HG03108 (cell line): Measurements from ENCODE around the gene UGP2.
A peak's percentile ranks its signal among the peaks of the same experiment; 100 is the strongest.

Source experiments
- ATAC-seq: cut with Tn5 transposase; IDR thresholded peaks from one replicate; pipeline ENCODE4 v1.9.1; 2021; ENCODE audit warnings: moderate library complexity; ENCODE audit not compliant: unreplicated experiment

Gene UGP2

DNA sequence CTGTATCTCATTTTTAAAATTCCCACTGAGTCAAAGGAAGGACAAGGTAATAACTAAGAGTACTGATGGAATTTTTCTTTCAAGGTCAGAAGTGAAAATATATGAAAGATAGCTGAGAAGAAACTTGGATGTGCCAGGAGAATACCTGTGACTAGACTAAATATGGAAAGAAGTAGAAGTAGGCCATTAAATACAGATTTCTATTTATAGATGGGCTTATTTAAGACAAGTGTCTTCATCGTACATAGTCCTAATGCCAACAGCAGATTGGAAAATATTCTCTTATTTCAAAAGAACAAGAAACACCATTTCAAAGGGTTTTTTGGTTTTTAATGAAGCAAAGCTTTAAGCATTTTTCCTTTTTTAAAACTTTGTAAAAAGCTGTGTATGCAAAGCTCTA, 22.0 kb downstream of the UGP2 start:
- no peak for ATAC-seq

DNA sequence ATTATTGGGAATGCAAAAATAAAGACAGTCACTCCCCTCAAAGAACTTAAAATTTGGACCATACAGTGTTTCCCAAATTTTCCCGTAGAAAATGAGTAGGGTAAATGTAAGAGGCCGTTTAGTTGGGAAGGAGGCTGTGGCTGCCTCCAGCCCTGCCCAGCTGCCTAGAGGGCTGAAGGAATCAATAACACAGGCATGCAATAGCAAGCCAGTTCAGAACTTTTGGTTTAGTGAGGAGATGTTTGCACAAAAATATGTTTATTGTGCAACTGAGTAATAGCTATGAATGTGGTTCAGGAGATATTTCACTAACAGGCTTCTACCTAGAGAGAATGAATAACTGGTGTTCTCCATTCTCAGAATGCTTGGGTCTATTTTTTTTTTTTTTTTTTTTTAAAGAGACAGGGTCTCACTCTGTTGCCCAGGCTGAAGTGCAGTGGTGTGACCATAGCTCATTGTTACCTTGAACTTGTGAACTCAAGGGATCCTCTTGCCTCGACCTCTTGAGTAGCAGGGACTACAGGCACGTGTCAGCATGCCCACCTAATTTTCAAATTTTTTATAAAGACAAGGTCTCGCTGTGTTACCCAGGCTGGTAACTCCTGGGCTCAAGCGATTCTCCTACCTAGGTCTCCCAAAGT, 23.6 kb downstream of the UGP2 start:
- no peak for ATAC-seq

DNA sequence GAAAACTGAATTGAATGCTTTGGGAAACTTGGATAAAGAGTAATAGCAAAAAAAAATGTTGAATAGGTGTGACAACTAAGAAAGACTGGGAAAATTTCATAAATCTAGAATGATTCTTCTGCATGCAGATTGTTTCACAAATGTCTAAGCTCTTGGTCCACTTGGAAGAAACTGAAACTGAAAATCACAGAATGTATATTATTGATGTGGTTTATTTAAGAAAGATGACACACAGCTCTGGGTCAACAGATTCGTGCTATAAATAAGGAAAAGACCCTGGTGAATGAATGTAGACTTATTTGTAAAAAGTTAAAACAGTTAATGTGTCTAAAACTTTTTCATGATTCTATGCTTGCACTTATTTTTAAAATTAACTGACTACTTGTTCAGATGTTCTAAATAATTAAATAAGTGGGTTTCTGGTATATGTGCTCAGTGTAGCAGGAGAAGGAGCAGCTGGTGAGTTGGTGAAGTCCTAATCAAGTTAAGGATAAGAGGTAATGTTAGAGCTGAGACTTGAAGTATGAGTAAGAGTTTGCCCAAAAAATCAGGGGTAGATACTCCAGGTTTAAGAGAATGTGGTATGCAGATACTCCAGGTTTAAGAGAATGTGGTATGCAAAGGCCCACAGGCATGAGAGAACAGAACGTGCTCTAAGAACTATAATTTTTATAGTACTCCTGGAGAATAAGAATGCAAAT, 24.5 kb downstream of the UGP2 start:
- no peak for ATAC-seq

DNA sequence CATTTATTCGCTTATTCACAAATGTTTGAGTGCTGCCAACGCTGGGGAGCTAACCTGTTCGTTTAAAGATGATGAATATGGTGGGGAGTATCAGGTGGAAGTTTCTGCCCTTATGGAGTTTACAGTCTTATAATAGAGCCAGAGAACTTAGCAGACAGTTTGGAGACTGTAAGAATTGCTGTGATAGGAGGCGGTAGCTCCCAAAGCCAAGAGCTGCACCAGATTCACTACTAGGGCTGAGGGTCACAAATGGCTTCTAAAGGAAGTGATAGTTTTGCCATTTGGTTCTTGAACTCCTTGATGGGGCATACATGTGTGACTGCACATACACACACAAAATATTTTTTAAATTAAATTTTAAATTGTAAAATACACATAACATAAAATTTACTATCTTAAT, 29.0 kb downstream of the UGP2 start:
- ATAC-seq: no peak

DNA sequence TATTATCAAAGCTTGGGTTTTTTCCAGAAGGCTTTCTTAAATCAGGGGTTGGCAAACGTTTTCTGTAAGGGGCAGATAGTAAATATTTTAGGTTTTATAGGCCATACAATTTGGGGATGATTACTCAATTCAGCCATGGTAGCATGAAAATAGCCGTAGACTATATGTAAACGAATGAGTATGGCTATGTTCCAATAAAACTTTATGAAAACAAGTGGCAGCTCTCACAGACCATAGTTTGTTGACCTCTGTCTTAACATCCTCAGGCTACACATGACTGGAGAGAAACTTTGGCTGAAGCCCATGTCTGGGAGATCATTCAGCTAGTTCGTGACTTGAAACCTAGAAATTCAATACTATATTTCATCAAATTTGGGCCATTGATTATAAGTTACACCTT, 30.2 kb downstream of the UGP2 start:
- ATAC-seq: no peak

DNA sequence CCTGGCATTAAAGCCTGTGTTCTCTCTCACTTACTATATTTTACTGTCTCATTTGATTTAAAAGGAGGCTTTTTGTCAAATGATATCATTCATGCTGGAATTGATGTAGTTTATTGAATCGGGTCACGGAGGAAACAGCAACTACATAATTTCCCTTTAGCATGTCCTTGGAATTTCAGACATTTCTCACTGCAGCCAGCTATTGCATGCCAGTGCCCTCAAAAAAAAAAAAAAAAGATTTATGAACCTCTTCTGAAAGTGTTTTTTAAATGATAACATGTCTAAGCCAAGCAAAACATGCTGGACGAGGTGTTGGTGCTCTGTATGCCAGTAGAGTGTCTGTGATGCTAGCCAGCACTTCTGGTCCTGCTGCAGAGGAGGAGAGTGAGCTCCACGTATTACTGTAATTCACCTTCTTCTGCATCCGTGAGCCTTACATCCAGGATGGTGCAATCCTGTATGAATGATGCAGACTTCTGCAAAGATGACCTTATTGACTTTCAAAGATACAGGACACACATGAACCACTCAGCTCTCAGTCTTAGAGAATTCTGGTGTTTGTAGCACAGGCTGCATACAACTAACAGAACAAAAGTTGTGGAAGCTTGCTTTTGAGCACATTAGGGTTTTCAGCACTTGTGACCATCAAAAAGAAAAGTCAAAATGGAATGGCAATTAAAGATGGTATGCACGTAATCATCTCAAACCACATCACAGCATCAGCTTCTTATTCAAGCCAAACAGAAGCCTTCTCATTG, 31.1 kb downstream of the UGP2 start:
- no peak for ATAC-seq

DNA sequence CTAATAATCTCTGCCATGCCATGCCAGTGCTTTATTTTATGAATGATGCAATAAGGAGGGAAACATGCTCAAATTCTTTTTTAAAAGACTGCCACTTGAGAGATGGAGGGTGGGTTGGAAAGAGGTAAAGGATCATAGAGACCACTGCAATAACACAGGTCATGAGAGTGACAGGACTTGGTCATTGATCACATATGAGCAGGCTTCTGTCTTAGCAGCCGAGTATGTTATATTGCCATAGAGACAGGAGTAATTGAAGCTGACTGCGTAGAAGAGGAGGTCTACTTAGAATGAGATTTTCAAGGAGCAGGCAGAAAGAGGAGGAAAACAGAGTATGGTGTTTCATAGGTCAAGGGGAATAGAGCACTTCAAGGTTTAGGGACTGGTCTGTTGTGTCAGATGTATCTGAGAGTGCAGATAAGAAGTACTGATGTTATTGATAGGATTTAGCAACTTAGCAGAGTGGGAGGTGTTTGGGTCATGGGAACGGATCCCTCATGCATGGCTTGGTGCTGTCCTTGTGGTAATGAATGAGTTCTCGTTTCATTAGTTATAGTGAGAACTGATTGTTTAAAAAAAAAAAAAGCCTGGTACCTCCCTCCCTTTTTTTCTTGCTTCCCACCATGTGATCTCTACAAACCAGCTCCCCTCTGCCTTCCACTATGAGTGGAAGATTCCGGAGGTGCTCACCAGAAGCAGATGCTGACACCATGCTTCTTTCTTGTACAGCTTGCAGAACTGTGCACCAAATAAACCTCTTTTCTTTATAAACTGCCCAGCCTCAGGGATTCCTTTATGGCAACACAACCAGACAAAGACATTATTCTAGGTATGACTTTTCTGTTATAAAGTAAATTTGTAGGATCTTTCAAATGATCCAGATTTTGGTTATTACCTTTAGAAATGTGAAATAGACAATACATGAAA, 32.8 kb downstream of the UGP2 start:
- no peak for ATAC-seq

DNA sequence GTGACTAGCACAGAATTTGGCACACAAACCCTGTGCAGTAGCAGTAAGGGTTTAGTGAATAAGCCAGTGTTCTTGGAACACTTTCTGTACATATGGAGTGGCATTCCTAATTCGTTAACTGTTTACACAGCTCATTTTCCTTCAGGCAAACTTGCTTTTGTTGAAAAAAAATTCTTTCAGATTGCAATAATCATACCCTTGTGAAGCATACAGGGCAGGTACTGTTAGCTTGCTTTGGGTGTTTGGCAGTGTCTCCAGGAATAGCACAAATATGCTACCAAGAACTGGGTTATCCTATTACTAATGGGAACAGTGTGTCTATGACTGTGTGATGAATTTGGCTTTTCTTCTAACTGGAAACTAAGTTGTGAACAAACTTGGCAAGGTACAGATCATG, 33.4 kb downstream of the UGP2 start:
- no peak for ATAC-seq

DNA sequence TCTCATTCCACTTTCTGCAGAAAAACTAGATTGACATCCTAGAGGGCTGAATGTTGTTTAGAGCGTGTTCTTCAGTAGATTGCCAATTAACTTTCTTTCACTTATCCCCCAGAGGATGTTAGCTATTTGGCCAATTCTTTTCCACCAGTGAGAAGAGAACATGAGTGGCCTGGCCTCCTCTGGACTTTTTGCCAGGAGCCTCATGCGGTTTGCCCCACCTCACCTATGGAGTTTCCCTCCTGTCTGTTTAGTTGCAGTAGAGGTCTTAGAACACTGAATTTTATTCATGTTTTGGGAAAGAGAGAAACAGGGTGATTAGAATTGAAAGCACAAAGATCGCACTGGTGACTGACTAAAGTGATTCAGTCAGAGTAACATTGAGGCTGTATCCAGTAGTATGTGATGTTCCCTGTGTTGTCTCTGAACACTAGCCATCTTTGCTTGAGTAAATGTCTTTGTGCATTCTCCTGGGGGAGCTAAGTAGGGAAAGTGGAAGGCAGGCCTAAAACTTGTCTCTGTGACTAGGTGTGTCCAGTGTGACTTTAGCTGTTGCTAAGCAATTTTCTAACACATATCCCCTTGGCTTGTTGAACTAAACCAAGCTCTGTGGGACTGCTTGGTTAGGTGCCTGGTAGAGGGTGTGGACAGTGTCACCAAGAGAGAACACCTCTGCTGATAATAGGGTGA, 34.0 kb downstream of the UGP2 start:
- ATAC-seq: no peak

DNA sequence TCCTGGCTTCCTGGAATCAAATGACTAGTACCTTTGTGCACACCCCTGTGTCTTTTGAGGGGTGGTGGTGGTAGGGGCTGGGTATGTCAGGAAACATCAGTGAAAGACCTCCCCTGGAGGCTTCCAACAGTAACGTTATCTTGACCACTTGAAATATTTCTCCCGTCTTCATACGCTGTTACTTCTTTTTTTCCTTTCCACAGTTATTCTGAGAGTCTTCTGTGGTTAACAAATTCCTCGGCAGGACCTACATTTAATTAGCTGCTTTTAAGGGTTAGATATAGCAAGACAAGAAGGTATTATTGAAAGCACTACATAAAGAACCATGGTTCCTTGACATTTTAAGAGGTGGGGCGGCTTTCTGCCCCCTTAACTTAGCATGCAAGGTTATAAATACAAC, 34.6 kb downstream of the UGP2 start:
- ATAC-seq: no peak

DNA sequence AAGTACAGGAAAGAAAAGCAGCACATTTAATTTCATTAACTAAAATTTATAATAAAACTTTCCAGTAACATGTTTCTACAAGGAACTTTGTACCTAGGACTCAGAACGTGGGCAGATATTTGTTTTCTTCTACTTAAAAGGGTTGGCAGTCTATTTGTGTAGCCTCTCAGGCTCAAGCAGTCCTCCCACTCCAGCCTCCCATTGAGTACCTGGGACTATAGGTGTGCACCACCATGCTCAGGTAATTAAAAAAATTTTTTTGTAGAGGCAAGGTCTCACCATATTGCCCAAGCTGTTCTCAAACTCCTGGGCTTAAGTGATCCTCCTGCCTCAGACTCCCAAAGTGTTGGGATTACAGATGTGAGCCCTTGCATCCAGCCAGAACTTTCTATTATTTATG, 36.8 kb downstream of the UGP2 start:
- no peak for ATAC-seq

DNA sequence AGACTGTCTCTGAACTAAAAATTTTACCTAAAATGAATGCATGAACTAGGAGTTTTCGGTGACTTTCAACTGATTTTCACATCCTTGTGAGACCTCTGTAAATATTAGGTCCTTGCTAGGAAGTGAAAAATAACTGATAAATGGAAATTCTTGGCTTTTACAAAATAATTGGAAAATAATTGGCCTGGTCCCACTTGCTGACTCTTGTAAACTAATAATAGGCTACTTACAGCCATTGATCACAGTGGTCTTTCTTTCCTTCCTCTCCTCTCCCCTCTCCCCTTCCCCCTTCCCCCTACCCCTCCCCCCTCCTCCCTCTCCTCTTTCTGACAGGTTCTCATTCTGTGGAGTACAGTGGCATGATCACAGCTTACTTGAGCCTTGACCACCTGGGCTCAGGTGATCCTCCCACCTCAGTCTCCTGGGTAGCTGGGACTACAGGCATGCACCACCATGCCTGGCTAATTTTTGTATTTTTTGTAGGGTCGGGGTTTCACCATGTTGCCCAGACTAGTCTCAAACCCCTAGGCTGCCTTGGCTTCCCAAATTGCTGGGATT, 38.3 kb downstream of the UGP2 start:
- no peak for ATAC-seq

DNA sequence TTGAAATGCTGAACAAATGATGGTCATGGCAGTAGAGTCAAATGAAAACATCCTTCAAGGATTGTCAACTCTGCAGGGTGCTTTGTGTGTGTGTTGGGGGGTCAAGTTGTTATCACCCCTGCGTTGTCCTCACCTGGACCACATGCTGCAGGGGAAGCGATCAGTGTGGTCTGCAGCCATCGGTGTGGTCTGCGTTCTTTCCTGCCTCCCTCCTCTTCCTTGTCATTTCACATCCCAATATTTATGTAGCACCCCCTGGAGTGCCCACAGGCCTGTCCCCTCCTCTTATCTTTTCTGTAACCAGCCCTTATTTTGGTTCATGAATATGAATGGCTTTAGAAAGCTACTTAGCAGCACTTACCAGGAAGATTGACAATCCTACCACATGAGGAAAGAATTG, 38.9 kb downstream of the UGP2 start:
- no peak for ATAC-seq

DNA sequence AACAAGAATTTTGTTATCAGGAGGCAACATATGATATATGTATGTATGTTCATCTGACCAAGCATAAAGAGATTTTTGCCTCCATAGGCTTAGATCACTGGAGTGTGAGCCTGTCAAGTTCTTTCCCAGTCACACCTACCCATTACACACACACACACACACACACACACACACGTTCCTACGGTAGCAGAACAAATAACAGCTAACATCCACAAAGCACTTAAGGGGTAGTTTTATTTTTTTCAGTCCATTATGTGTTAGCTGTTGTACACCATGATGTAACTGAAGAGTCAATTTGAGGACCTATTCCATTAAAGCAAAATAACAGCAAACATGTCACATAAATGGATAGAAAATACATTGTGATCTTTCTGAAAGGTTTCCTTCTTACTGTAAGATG, 39.5 kb downstream of the UGP2 start:
- no peak for ATAC-seq

DNA sequence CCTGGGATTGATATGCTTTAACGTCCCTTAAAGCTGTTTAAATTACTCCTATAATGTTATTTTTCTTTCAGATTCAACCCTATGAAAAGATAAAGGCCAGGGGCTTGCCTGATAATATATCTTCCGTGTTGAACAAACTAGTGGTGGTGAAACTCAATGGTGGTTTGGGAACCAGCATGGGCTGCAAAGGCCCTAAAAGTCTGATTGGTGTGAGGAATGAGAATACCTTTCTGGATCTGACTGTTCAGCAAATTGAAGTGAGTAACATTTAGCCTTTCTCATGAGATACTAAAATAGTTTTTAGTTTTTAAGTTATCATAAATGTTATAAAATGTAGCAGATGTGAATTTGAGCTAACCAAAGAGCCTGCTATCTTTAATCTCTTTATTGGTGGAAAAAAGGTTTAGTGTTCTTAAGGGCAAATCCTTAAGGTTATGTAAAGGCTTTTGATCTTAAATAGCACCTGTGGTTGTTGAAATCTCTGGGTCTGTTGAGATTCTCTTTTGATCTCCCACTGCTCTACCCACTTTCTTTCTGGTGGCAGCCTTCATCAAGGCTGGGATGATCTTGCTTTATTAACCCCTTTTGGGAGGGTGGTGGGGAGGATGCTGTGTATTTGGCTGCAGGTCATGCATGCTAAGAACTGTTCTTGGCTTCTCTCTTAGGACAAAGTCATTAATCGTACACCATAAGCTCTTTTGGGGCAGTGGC, 40.9 kb downstream of the UGP2 start:
- ATAC-seq: no peak

DNA sequence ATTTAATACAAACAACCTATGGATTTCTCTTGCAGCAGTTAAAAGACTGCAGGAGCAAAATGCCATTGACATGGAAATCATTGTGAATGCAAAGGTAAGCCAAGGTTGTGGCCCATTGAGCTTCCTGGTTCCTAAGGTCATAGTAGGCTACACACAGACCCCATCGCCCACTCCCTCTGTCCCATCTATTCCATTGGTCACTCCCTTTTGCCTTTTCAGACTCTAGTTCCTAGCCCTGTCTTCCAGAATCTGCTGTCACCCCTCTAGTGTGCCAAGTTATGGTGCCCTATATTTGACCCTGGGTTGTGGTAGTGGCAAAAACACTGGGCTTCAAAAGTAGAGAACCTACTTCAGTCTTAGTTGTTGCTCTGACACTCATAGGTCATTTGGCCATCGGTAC, 44.7 kb downstream of the UGP2 start:
- ATAC-seq: no peak

DNA sequence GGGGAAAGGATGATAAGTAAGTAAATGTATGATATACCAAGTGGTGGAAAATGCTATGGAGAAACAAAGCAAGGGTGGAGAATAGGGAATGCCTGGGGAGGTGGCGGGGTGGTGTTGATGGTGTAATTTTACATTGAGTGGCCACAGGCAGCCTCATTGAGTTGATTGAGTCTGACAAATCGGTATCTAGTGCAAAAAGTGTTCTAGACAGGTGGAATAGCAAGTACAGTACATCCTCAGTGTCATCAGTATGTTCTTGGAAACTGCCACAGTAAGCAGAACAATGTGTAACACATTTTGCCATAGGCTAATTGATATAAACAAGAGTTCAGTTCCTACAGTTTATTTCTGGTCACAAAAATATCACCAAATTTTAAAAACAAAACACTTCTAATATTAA, 46.4 kb downstream of the UGP2 start:
- no peak for ATAC-seq

DNA sequence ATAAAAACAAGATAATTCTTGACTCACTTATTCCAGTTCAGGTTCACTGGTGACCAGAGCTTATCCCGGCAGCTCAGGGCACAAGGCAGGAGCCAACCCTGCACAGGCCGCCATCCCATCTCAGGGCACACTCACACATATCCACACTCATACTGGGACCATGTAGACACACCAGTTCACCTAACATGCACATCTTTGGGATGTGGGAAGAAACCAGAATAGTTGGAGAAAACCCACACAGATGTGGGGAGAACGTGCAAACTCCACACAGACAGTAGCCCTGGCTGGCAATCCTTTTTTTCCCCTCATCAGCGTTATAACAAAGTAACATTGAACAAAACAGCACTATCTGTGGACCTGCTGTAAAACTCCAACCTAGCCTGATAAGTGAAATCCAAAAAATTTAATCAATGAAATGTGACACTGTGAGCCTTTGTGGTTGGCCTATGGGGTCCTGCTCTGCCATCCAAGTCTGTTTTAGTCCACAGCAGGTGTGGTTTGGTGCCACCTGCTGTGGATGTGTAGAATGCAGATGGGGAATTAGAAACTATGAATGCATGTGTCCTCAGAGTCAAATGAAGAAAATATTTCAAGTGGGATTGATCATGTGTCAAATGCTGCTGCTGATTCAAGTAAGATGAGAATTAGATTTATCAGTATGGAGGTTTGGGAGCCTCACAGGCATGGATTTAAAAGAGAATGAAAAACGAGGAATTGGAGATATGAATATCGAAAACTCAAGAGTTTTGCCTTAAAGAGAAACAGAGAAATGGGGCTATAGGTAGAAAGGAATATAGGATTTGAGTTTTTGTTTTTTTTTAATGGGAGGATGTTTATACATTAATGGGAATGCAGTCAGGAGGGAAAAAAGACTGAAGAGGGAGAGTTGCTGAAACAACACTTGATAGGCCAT, 47.0 kb downstream of the UGP2 start:
- ATAC-seq: peak; percentile 69

DNA sequence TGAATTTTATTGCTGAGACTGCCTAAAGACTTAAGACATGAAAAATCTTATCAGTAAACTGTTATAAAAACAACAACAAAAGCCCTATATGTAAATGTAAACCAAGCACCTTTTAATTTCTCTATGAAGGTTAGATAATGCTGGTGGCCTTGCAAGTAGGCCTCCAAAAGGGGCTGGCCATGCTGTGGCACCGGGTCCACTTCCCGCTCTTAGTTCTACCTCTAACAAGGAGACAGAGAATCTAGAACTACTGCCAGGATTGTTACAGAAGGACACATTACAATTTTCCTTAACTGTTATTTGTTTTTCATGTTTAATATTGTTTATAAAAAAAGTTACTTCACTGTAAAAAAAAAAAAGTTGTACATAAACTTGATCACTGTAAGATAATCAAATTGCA, 49.0 kb downstream of the UGP2 start:
- no peak for ATAC-seq
